ENCODE measurements around the gene SNAP29.
"Not testable (repeated sequence)": the region's sequence is repeated elsewhere in the genome, so short reads cannot be mapped to it uniquely, and the experiment has no call there.

The SNAP29 gene

DNA sequence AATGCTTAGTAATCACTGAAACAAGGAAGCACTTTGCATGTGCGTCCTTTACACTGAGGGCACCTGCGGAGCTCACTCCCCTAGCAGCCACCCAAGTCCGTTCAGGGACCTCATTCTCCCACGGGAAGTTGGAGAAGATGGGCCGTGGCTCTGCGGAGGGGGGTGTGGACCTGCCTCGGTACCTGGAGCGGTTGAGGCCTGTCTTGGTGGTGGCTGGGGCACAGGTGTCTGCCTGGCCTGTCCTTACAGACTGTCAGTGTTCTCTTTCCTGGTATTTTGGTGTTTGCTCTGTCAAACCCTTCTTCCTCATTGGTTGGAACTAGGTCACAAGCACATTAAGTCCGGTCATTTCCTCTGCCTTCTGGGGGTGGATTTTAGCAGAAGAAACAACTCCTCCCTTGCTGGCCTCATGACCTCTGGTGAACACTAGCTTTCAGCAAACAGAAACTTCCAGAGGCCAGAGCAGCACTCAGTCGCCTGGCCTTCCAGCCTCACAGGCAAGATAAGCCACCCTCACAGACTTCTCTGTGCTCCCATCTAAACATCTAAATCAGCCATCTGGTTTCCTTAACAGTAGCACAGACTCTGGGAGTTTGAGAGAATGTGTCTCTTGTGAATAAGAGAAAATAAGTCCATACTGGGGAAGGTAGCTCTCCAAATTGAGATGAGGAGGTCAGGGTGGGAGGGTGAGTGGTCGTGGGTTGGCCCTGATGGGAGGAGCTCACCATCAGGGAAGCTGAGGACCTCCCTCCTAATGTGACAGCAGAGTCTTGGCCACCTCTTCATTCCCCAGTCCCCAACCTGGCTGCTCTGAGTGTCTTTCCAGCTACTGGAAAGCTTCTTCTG, 8.6 kb downstream of the SNAP29 start:
- no peak for DNase-seq (ENCODE audit: low read depth)

DNA sequence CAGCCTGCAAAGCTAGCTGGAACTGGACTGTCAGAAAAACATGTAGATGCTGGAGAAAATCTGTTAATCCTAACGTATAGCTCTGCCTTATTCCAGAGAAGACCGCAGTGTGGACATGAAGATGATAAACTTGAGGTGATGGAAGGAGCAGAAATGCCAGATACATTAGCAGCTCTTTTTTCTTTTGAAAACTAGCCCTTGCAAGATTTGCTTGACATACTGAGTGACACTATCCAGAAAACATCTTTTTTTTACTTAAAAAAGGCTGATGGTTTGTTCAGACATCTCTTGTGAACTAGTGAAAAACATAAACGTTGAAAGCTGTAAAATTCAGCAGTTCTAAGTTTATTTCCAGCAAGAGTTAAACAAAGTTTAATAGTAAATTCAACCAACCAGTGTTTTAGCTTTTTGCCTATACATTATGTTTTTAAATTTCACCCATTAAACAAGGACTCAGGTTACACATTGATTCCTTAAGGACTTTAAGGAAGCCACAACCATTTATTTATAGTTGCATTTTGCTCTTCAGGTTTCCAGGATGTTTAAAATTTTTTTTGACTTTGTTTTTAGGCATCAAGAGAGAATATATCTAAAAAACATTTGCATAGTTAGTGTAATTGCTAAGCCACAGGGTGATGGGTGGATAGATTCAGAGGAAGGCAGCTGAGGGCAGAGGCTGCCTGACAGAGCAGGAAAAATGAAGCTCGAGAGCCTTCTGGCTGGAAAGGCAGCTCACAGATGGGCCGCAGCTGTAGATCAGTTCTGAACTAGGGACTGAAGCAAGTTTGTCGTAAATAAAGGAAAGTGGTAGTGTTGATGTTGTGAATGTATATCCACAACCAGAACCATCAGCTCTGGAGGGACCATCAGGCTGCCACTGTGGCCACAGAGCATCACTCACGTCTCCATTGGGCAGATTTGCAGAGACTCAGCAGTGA, 9.5 kb downstream of the SNAP29 start:
- DNase-seq (ENCODE audit: low read depth), result no peak

DNA sequence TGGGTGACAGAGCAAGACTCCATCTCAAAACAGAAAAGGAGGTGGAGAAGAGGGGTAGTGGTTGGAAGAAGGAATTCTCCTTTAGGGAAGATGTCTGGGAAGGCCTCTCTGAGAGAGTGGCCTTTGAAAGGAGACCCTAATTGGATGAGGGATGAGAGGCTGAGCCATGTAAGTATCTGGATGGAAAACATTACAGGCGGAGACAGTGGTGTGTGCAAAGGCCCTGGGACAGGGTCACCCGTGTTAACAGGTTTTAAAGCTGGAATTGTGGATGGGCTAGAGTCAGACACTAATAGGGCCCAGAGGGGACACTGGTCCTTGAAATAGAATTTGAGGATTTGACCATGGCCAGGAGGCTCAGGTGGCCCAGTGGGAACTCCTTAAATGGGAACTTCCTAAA, 10.4 kb downstream of the SNAP29 start:
- no peak for DNase-seq (ENCODE audit: low read depth)

DNA sequence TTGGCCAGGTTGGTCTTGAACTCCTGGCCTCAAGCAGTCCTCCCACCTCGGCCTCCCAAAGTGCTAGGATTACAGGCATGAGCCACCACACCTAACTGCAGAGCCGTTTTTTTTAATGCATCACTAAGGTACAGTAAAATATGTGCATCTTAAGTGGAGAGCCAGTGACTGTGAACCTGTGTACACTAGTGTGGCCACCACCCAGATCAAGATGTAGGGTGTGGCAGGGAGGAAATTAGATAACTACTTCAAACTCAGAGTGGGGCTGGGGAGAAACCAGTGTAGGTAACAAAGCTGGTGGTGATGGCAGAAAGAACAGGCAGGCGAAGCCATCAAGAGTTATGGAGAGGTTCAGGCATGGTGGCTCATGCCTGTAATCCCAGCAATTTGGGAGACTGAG, 14.4 kb downstream of the SNAP29 start:
- no peak for DNase-seq (ENCODE audit: low read depth)

DNA sequence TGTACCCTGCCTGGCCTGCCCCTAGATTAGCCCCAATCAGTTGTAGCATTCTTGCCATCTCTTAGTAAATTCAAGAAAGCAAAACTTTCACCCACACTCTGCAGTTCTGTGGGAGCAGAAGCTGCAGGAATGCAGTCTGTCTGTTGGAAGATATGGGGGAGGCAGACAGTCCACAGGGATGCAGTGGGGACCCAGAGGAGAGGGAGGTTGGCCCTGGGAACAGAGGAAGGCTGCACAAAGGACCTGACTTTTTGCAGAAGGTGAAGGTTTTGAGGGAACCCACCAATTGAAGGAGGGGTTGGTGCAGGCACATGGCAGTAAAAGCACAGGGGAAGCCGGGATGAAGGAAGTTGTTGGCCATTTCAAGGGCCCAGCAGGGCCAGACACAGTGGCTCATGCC, 16.5 kb downstream of the SNAP29 start:
- no peak for DNase-seq (ENCODE audit: low read depth)

DNA sequence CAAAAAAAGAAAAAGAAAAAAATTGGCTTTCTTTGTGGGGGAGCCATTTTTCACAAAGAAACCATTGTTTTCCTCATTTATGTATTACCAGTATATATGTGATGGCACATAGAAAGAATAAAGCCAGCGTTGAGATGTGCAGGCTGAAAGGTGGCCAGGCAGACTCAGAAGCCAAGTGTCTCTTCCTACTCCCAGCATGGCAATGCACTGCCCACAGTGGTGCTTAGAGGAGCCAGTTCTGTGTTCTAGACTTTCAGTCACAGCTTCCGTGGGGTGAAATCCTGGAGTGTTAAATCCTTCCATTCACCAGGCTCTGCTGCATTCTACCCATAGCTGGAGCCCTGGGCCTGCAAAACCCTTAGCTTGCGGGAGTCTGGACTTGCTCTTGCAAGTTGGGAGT, 18.9 kb downstream of the SNAP29 start:
- DNase-seq (ENCODE audit: low read depth), result no peak

DNA sequence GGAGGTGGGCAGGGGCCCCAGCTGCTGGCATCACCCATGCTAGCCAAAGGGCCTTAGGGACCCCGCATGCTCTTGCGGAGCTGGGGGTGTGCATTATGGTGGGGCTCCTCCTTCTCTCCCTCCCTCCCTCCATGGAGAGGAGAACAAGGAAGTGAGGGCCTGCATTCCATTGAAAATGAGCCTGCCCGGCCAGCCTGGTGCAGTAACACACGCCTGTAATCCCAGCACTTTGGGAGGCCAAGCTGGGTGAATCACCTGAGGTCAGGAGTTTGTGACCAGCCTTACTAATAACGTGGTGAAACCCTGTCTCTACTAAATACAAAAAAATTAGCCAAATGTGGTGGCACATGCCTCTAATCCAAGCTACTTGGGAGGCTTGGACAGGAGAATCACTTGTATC, 22.4 kb downstream of the SNAP29 start:
- DNase-seq (ENCODE audit: low read depth), result no peak

DNA sequence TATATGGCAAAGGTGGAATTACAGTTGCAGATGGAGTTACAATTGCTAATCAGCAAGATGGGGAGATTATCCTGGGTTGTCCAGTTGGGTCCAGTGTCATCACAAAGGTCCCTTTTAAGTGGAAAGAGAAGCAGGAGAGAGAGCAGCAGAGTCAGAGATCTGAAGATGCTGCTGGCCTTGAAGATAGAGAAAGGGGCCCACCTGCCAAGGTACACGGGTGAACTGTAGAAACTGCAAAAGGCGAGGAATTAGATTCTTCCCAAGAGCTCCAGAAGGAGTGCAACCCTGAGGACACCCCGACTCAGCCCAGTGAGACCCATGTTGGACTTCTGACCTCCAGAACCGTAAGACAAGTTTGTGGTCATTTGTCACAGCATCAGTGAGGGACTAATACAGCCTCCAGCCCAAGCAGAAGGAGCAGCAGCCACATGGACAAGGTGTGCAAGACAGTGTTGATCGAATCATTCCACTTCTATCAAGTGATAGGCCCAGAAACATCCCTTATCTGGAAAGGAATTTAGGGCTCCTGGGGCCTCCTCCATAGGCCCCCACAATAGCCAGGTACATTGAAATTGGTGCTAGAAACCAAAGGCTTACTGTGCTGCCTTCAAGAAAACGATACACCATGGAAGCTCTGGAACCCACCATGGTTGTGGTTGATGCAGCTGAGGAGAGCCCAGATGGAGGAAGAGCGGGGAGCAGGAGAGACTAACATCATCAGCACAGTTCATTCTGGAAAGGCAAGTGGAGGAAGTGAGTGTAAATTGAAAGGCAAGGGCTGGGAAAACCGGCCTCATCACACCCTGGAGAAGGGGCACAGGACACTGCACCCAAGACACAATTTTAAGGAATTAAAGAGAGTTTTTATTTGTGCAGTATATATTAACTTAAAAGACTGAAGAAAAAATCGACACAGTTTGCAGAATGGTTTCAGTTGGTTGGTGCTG, 23.3 kb downstream of the SNAP29 start:
- DNase-seq (ENCODE audit: low read depth), result no peak

DNA sequence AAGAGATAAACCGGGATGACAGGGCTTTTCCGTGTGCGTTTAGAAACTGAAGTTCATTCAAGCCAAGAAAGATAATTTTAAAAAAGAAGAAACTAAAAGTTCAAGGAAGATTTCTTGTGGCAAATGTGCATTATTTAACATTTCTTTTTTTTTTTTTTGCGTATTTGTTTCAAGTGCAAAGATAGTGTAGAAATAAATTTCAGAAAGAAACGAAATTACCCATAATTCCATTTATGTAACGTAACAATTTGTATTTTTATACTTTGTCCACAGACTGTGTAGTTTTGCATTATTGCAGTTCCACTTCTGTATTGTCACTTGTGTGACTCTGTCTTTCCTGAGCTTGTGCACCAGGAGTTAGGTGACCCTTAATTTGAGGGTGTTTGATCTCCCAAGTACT, 24.0 kb downstream of the SNAP29 start:
- no peak for DNase-seq (ENCODE audit: low read depth)

DNA sequence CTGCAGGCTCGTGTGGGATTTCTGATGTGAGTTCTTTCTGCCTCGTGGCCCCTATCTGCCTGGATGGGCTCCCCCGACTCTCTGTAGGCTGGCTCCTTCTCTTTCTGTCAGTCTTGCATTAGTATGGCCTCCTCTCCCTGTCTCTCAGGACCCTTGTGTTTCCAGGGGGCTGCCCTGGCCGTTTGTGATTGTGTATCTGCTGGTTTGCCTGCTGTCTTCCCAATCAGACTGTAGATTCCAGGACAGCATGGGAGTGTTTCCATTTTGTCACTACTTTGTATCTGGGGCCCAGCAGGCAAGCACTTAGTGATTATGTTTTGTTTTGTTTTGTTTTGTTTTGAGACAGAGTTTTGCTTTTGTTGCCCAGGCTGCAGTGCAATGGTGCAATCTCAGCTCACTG, 25.6 kb downstream of the SNAP29 start:
- DNase-seq (ENCODE audit: low read depth), result no peak

DNA sequence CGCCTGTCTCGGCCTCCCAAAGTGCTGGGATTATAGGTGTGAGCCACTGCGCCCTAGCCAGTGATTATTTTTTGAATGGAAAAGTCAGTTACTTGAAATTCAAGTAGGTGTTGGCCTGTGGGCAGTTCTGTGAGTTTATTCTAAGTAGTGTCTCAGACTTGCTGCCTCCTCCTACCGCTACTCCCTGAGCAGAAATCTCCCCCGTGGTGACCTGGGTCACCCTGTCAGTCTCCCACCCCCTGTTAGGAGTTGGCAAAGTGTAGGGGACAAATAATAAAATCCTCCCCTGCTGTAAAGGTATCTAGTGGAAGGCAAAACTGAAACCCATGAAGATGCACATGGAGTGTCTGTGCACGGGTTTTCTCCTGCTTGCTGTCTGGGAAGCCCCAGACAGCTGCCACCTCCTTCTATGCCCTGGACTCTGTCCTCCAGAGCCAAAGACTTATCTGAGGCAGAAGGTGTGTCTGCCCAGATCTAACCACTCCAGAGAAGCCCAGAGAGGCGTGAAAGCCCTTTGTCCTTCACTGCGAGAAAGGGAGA, 26.3 kb downstream of the SNAP29 start:
- DNase-seq (ENCODE audit: low read depth), result no peak

DNA sequence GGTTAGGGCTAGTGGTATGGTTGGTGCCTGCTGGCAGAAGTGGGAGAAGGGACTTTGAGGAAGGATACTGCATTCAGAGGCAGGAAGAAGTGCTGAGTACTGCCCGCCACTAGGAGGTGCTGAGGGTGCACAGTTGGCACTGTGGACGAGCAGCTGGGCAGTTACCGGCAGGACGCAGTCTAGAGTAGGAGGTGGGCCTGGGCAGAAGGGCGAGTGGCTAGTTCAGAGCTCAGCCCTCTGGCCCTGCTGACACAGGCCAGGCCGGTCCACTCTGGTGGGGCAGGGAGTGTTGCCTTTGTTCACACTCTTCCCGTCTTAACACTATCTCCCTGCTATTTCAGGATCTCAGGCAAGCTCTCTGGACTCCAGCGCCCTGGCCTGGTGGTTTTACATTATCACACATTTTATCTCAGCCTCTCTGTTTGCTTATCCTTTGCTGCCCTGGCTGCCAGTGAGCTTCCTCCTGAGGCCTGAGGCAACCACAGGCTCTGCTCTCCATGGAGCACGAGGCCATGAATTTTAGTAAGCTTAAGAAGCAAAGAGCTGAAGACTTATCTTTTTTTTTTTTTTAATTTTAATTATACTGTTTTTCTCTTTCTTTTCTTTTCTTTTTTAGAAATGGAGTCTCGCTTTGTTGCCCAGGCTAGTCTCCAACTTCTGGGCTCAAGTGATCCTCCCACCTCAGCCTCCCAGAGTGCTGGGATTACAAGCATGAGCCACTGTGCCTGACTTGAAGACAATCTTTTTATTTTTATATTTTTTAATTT, 26.9 kb downstream of the SNAP29 start:
- DNase-seq (ENCODE audit: low read depth), result no peak

DNA sequence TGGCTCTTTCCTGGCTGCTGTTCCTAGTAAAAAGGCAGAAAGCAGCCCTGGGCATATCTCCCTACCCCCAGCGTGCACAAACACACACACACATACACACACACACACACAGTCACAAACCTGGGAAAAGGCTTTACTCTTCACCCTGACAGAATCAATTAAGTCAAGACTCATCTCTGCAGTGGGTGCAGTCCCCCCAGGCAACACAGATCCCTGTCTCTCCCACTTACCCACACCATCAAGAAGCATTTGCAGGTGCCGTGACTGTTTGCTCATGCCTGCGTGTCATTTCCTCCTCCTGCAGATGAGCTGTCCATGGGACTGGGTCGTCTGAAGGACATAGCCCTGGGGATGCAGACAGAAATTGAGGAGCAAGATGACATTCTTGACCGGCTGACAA, 28.6 kb downstream of the SNAP29 start:
- no peak for DNase-seq (ENCODE audit: low read depth)

DNA sequence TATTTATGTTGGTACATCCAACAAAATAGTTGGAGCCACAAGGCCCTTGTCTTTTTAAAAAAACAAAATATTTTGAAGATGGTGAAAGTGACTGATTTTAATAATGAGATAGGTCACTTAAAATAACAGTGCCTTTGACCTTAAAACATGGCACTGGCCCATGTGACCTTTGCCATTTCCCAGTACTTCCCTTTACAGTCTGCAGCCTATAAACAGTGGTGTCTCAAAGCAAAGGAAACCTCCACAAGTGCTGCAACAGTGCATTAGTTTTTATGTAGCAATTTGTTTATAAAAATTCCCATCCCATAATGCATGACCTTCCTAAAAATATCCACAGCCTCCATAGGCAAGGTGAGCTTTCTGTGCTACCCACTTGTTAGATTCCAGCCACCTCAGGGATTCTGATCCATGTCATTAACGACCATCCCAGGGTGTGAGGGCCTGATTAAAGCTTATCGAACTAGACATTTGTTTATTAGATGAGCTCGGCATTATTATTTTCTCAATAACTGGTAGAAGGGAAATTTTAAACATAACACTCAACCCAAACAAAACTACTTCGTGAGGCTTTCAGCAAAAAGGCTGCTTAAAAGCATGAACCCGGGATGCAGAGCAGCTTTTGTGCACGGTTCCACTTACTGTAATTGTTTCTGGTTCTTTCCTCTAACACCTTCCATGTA, 30.4 kb downstream of the SNAP29 start:
- no peak for DNase-seq (ENCODE audit: low read depth)

DNA sequence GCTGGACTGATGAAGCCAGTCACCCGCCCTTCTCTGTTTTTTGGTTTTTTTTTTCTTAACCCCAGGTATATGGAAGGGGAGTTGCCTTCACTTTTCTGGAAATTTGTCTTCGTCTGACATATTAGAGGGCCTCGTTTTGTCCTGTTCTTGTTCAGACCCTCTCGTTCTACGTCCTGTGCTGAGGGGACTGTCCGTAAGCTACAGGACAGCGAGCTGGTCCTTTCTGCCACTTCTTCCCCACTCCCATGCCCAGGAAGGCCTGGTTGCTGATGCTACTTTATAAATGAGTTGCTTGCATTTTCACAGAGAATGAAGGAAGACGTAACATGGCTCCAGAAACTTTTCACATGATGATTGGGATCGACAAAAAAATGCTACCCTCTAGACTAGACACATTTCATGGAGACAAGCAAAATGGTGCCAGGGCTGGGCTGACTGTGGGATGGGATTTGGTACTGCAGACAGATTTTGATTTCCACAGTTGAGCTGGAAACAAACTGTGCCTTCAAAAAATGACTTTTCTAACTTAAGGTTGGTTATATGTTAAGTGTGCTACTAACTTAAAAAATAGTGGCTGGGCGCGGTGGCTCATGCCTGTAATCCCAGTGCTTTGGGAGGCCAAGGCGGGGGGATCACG, 31.2 kb downstream of the SNAP29 start:
- DNase-seq (ENCODE audit: low read depth), result no peak

DNA sequence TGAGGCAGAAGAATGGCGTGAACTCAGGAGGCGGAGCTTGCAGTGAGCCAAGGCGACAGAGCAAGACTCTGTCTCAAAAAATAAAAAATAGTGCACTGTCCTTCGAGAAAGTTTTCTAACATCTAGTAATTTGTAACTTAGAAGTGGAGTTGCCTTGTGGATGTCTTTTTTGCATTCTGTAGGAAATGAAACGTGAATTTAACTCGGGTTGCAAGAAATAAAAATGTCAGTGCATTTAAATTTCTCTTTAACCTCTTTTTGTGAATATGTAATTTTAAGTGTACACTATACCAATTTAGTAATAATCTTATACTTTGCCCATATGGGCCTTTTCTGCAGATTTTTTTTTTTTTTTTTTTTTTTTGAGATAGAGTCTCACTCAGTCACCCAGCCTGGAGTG, 32.2 kb downstream of the SNAP29 start:
- DNase-seq (ENCODE audit: low read depth), result no peak

DNA sequence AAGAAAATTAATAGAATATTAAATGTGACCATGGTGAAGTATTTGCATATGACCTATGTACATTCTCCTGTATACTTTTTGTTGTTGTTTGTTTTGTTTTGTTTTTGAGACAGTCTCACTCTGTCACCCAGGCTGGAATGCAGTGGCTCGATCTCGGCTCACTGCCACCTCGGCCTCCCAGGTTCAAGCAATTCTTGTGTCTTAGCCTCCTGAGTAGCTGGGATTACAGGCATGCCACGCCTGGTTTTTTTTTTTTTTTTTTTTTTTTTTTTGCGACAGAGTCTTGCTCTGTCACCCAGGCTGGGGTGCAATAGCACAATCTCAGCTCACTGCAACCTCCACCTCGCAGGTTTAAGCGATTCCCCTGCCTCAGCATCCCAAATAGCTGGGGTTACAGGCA, 38.9 kb downstream of the SNAP29 start:
- not testable (repeated sequence) for DNase-seq (ENCODE audit: low read depth)

DNA sequence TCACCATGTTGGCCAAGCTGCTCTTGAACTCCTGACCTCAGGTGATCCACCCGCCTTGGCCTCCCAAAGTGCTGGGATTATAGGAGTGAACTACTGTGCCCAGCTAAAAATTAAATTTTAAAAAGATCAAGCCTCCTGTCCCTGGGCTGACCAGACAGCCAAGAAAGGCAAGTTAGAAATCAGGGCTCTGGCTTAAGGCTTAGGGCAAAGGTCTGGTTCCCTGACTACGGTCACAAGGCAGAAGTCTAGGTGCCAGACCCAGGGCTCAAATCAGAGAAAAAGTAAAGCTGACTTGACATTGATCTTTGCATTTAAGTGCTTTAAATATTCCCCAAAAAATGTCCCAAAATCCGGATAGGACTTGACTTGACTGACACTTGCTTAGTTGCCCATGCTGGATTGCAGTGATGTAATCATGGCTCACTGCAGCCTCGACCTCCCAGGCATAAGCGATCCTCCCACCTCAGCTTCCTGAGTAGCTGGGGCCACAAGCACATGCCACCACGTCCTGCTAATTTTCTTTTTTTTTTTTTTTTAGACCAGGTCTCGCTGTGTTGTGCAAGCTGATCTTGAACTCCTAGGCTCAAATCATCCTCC, 41.1 kb downstream of the SNAP29 start:
- DNase-seq (ENCODE audit: low read depth), result no peak
